ENCODE results near the gene OR13C3. TPM values are rescaled to one million over a fixed set of nuclear protein-coding genes. Genes with fewer than 3 reads are reported as not detected.

Gene OR13C3
- total RNA-seq, 2 donors from 2014 or later = not detected

DNA sequence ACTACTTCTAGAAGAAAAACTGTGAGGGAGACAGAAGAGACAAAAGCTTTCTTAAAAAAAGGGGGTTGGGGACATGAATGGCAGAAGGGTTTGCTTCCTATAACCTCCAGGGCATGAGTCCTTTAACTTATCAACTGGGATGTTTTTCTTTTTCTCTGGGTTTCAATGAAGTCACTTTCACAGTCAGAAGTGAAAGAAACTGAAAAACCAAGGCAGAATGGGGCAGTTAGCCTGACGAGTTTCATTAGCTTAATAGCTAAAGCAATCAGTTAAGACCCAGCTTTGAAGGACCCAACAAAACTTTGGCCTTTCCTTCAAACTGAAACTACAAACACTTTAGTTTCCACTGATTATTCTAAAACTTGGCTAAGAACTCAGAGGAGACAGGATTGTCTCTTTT is 27.7 kb upstream of the OR13C3 start:
- H3K4me1 ChIP-seq (ENCODE audit: control insufficient read depth, insufficient read depth, low read length) = no peaks in the 10 kb centered on the region
- Mint-ChIP-seq H3K4me1 (no peaks in the 10 kb centered on the region), H3K36me3 (ENCODE audit: low read depth) (no peaks in the 10 kb centered on the region), H3K9me3 (peaks cover 5% of the 10 kb centered on the region), H3K27me3 (ENCODE audit: insufficient read depth) (no peaks in the 10 kb centered on the region), H3K4me3 (no peak overlapping the region), H3K27ac (no peak overlapping the region)
- no peaks in the 10 kb centered on the region for H3K9me3 ChIP-seq (ENCODE audit: control insufficient read depth, low read length)
- no peak for TF ChIP-seq CTCF (conservative IDR thresholded peaks at IDR 0.05)
- no peak for DNase-seq
- H3K27me3 ChIP-seq (ENCODE audit: control insufficient read depth, insufficient read depth, low read length, poor library complexity, severe bottlenecking) = no peaks in the 10 kb centered on the region
- H3K4me3 ChIP-seq (ENCODE audit: low read length) = no peak overlapping the region
- no peaks in the 10 kb centered on the region for H3K36me3 ChIP-seq (ENCODE audit: control insufficient read depth, insufficient read depth, low read length)
- 69% methylated on average over 1 of the region's 1 CpG; no CpG with 5 or more reads in 1 of the 2 experiments for WGBS, 2 experiments (ENCODE audit: insufficient coverage in 1 of 2, insufficient read length in 1 of 2)
- no peak overlapping the region for H3K9ac ChIP-seq (ENCODE audit: extremely low read depth, low read length, poor library complexity, severe bottlenecking)
- H3K27ac ChIP-seq (ENCODE audit: low read depth, low read length) = no peak overlapping the region

DNA sequence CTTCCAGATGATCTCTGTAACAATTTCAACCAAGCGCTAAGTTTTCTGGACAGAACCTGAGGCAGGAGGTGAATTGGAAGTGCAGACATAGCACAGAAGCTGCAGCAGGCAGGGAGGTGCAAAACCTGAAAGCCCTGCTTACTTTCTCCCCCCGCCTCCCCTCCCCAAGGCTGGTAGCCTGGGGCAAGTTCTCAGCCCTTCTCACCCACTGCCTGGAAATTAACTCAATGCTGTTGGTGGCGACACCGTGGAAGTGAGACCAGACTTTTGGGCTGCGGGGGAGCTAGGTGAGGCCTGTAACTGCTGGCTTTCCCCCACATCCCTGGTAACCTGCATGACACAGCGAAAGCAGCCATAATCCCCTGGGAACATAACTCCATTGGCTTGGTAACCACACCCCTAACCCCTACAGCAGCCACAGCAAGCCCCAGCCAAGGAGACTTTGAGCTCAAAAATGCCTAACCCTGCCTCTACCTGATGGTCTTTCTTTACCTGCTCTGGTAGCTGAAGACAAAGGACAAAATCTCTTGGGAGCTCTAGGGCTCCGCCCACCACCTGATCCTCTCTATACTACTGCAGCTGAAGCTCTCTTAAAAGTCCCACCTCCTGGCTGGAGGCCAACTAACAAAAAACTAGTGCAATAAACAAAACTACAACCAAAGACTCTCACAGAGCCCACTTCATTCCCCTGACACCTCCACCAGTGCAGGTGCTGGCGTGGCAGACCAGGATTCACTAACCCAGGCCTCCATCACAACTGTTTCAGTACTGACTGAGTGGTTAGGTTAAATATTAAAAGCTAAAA is 20.4 kb upstream of the OR13C3 start:
- Histone ChIP-seq H3K4me3 (ENCODE audit: low read length) (no peak overlapping the region), H3K36me3 (ENCODE audit: control insufficient read depth, insufficient read depth, low read length) (no peaks in the 10 kb centered on the region), H3K4me1 (ENCODE audit: control insufficient read depth, insufficient read depth, low read length) (no peaks in the 10 kb centered on the region), H3K9me3 (ENCODE audit: control insufficient read depth, low read length) (no peaks in the 10 kb centered on the region), H3K27ac (ENCODE audit: low read depth, low read length) (no peak overlapping the region), H3K9ac (ENCODE audit: extremely low read depth, low read length, poor library complexity, severe bottlenecking) (no peak overlapping the region), H3K27me3 (ENCODE audit: control insufficient read depth, insufficient read depth, low read length, poor library complexity, severe bottlenecking) (no peaks in the 10 kb centered on the region)
- DNase-seq = peak; percentile 57
- Mint-ChIP-seq H3K27ac (peak overlapping the region; percentile 71), H3K36me3 (ENCODE audit: low read depth) (no peaks in the 10 kb centered on the region), H3K9me3 (peaks cover 14% of the 10 kb centered on the region), H3K27me3 (ENCODE audit: insufficient read depth) (no peaks in the 10 kb centered on the region), H3K4me1 (peaks cover 3% of the 10 kb centered on the region), H3K4me3 (no peak overlapping the region)
- WGBS, 2 experiments (ENCODE audit: insufficient coverage in 1 of 2, insufficient read length in 1 of 2) = 92 to 100% methylated on average over 2 to 8 of the region's 8 CpGs
- TF ChIP-seq CTCF (conservative IDR thresholded peaks at IDR 0.05) = no peak

DNA sequence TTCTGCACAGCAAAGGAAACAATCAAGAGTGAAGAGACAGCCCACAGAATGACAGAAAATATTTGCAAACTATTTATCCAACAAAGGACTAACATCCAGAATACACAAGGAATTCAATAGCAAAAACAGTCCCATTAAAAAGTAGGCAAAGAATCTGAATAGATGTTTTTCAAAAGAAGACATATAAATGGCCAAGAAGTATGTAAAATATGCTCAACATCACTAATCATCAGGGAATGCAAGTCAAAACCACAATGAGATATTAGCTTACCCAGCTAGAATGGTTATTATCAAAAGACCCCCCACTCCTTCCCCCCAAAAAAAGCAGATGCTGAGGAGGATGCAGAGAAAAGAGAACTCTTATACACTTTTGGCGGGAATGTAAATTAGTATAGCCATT is 18.9 kb upstream of the OR13C3 start:
- no peaks in the 10 kb centered on the region for H3K36me3 Mint-ChIP-seq (ENCODE audit: low read depth)
- H3K4me1 Mint-ChIP-seq = peaks cover 3% of the 10 kb centered on the region
- no peak overlapping the region for H3K27ac Mint-ChIP-seq
- TF ChIP-seq CTCF (conservative IDR thresholded peaks at IDR 0.05) = no peak
- H3K4me3 Mint-ChIP-seq = no peak overlapping the region
- Histone ChIP-seq H3K27ac (ENCODE audit: low read depth, low read length) (no peak overlapping the region), H3K4me1 (ENCODE audit: control insufficient read depth, insufficient read depth, low read length) (no peaks in the 10 kb centered on the region), H3K9me3 (ENCODE audit: control insufficient read depth, low read length) (no peaks in the 10 kb centered on the region), H3K9ac (ENCODE audit: extremely low read depth, low read length, poor library complexity, severe bottlenecking) (no peak overlapping the region), H3K4me3 (ENCODE audit: low read length) (no peak overlapping the region), H3K27me3 (ENCODE audit: control insufficient read depth, insufficient read depth, low read length, poor library complexity, severe bottlenecking) (no peaks in the 10 kb centered on the region), H3K36me3 (ENCODE audit: control insufficient read depth, insufficient read depth, low read length) (no peaks in the 10 kb centered on the region)
- peaks cover 14% of the 10 kb centered on the region for H3K9me3 Mint-ChIP-seq
- no peaks in the 10 kb centered on the region for H3K27me3 Mint-ChIP-seq (ENCODE audit: insufficient read depth)
- WGBS, 2 experiments (ENCODE audit: insufficient coverage in 1 of 2, insufficient read length in 1 of 2) = no CpG with 5 or more reads among the region's 1 CpG
- DNase-seq = no peak
